Esophagus squamous epithelium (tissue), 5 donors: ENCODE measurements around the gene PDE9A. TPM values are rescaled to one million over a fixed set of nuclear protein-coding genes. Genes with fewer than 3 reads are reported as not detected.
"Not testable (repeated sequence)": the region's sequence is repeated elsewhere in the genome, so short reads cannot be mapped to it uniquely, and the experiment has no call there.

Source experiments
- DNase-seq: peaks from one replicate; lab custom pipeline; 2025; lab: John Stamatoyannopoulos, UW
- H3K27ac ChIP-seq, 4 donors: fragments of 200-600 bp; sonication (generic); one replicate each; pipeline ENCODE4 v1.5.1; 2016 to 2019; ENCODE audit warnings: mild to moderate bottlenecking in 1 of 4
- H3K27me3 ChIP-seq, 4 donors: fragments of 200-600 bp; sonication (generic); 1 replicate in 3 of 4; 2 replicates in 1 of 4; pipeline versions ENCODE4 v1.5.1 to v1.6.0; 2017 to 2021; ENCODE audit warnings: antibody characterized with exemption in 1 of 4
- H3K36me3 ChIP-seq, 3 donors: fragments of 200-600 bp; sonication (generic); one replicate each; pipeline ENCODE4 v1.5.1; 2016 to 2019
- H3K4me1 ChIP-seq, 3 donors: fragments of 200-600 bp; sonication (generic); one replicate each; pipeline ENCODE4 v1.5.1; 2017 to 2019
- H3K4me3 ChIP-seq, 4 donors: fragments of 200-600 bp; sonication (generic); 1 replicate in 3 of 4; 2 replicates in 1 of 4; pipeline ENCODE4 v1.5.1; 2016 to 2019; ENCODE audit warnings: mild to moderate bottlenecking in 2 of 4, moderate library complexity in 1 of 4
- H3K9me3 ChIP-seq, 3 donors: fragments of 200-600 bp; sonication (generic); one replicate each; pipeline ENCODE4 v1.5.1; 2016 to 2019
- POLR2A ChIP-seq, 4 donors: fragments of 450-650 bp; IDR thresholded peaks; one replicate each; pipeline ENCODE4 v1.6.1; 2017; ENCODE audit warnings: antibody characterized with exemption in 4 of 4, mild to moderate bottlenecking in 4 of 4, moderate library complexity in 3 of 4
- WGBS, 2 donors: methylation state at CpG; one replicate each; pipeline ENCODE4 v1.1.5; 2018; 5-methylcytosine and 5-hydroxymethylcytosine counted together
- intact Hi-C: fragments of 100-400 bp; cut with DNase I; formaldehyde crosslinking; loops from one replicate; pipeline ENCODE4 v1.15.0; 2022
- total RNA-seq, 4 donors: library from RNA; depleted of rRNA; stranded (reverse); fragments of >200 nt; gene quantifications; one replicate each; pipeline ENCODE4 v1.1.0, GENCODE V29; 2016
- TF ChIP-seq, protein P1 (sequence below), 6 experiments: fragments of 450-650 bp in 4 of 6; fragments of 200-600 bp in 2 of 6; sonication (generic) in 2 of 6; IDR thresholded peaks; one replicate each; pipeline ENCODE4 v1.5.1; 2016 to 2019; ENCODE audit warnings: antibody characterized with exemption in 6 of 6, mild to moderate bottlenecking in 4 of 6, moderate library complexity in 4 of 6
- donor health status: DM: yes; HTN: yes; CAD: no.

Gene PDE9A
- total RNA-seq, 4 donors from 2014 or later = 0.61 to 2.9 (median 1.8) TPM

DNA sequence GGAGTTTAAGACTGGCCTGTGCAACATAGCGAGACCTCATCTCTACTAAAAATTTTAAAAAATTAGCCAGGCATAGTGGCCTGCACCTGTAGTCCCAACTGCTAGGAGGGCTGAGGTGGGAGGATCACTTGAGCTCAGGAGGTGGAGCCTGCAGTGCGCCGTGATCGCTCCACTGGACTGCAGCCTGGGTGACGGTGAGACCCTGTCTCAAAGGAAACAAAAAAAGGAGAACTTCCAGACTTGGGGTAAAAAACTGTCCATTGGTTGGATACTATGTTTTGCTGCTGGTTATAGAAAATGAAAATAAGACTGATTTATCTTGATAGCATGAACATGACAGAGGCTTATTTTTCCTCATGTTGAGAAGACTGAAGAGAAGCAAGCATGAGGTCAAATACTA lies 146.5 kb downstream of the PDE9A start:
- WGBS, 2 donors = 79 to 86% methylated on average over 5 of the region's 5 CpGs
- Histone ChIP-seq H3K4me3 (no peak overlapping the region), H3K27me3 (peaks cover 0 to 4% (median 0%) of the 10 kb centered on the region in 4 donors), H3K9me3 (no peaks in the 10 kb centered on the region), H3K27ac (peak overlapping the region in 1 of 4 donors; percentile 18), H3K36me3 (no peaks in the 10 kb centered on the region), H3K4me1 (no peaks in the 10 kb centered on the region)
- intact Hi-C loops = no loop called here
- no peak for DNase-seq
- TF ChIP-seq, protein P1, sequence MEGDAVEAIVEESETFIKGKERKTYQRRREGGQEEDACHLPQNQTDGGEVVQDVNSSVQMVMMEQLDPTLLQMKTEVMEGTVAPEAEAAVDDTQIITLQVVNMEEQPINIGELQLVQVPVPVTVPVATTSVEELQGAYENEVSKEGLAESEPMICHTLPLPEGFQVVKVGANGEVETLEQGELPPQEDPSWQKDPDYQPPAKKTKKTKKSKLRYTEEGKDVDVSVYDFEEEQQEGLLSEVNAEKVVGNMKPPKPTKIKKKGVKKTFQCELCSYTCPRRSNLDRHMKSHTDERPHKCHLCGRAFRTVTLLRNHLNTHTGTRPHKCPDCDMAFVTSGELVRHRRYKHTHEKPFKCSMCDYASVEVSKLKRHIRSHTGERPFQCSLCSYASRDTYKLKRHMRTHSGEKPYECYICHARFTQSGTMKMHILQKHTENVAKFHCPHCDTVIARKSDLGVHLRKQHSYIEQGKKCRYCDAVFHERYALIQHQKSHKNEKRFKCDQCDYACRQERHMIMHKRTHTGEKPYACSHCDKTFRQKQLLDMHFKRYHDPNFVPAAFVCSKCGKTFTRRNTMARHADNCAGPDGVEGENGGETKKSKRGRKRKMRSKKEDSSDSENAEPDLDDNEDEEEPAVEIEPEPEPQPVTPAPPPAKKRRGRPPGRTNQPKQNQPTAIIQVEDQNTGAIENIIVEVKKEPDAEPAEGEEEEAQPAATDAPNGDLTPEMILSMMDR (IDR thresholded peaks at IDR 0.05) = no peak
- no peak for TF ChIP-seq POLR2A (IDR thresholded peaks at IDR 0.05)

DNA sequence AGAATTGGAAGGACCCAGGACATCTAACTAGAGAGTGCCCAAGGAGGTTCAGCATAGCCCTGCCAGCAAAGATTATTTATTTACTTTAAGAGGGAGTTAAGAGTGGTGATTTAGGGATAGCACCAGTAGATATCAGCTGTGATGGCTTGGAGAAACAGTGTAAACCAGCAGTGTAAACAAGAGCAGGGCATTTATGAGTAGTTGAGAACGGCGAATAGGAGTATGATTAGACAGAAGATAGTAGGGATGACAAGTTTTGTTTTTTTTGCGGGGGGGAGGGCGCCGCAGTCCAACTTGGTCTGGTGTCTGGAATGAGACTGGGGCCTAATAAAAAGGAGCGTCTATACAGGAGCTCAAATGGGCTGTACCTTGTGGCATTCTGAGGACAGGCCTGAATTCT lies 148.2 kb downstream of the PDE9A start:
- H3K27ac ChIP-seq, intact Hi-C loops, H3K36me3 ChIP-seq, H3K4me3 ChIP-seq, H3K9me3 ChIP-seq, H3K27me3 ChIP-seq, H3K4me1 ChIP-seq, DNase-seq: not testable (repeated sequence)
- 83 to 93% methylated on average over 6 of the region's 6 CpGs for WGBS, 2 donors

DNA sequence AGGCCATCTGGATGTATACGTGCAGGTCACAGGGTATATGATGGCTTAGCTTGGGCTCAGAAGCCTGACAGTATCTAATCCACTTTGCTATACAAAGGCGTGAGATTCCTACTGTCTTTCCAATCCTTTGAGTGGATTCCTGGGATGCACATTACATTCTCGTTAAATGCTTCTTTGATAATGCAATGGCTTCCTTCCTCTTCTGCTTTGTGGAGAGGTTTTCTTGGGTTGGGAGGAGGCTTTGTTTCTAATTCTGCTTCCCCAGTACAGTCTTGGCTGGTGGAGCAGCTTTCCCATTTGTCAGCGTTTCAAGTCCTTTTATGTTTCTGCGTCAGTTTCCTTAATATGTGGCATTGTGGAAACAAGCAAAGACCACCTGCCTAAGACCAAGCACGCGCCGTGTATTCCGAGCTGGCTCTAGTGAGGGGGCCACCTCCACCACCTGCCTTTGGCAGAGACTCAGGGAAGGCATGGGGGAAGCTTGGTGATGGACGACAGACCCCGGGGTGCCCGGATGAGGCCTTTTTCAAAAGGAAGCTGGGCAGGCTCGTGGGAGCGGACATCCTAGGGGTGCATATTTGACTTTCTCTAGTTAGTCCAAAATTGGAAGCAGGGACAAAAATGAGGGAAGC lies 153.2 kb downstream of the PDE9A start:
- no peak overlapping the region for H3K4me3 ChIP-seq
- no peaks in the 10 kb centered on the region for H3K27me3 ChIP-seq
- intact Hi-C loops = no loop called here
- DNase-seq = no peak
- 65 to 73% methylated on average over 10 to 13 of the region's 14 CpGs for WGBS, 2 donors
- no peak overlapping the region for H3K27ac ChIP-seq
- TF ChIP-seq, protein P1 (IDR thresholded peaks at IDR 0.05) = no peak
- peaks cover 0 to 4% (median 0%) of the 10 kb centered on the region in 3 donors for H3K4me1 ChIP-seq
- H3K36me3 ChIP-seq = no peaks in the 10 kb centered on the region
- no peaks in the 10 kb centered on the region for H3K9me3 ChIP-seq

DNA sequence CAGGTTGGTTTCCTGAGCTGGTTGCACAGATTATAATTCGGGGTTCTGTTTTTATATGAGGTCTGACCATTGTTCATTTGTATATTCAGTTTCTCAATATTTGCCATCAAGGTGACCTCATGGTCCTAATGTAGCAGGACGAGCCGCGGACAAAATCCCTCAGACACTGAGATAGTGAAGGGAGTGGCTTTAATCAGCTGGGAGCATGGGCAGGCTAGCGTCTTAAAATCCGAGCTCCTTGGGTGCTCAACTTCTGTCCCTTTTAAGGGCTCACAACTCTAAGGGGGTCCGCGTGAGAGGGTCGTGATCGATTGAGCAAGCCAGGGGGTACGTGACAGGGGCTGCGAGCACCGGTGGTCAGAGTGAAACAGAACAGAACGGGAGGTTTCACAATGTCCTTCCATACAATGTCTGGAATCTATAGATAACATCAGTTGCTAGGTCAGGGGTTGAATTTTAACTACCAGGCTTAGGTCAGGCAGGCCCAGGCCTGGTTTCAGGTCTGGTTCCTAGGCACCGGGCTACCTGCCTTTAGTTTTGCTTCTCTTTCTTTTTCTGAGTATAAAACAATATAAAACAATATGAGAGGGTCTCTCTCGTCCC lies 154.0 kb downstream of the PDE9A start:
- intact Hi-C loops, DNase-seq, H3K36me3 ChIP-seq, H3K9me3 ChIP-seq, H3K27ac ChIP-seq, H3K4me3 ChIP-seq, H3K27me3 ChIP-seq: not testable (repeated sequence)
- WGBS, 2 donors = 82 to 86% methylated on average over 14 of the region's 16 CpGs
- peaks cover 0 to 12% (median 4%) of the 10 kb centered on the region in 3 donors for H3K4me1 ChIP-seq

DNA sequence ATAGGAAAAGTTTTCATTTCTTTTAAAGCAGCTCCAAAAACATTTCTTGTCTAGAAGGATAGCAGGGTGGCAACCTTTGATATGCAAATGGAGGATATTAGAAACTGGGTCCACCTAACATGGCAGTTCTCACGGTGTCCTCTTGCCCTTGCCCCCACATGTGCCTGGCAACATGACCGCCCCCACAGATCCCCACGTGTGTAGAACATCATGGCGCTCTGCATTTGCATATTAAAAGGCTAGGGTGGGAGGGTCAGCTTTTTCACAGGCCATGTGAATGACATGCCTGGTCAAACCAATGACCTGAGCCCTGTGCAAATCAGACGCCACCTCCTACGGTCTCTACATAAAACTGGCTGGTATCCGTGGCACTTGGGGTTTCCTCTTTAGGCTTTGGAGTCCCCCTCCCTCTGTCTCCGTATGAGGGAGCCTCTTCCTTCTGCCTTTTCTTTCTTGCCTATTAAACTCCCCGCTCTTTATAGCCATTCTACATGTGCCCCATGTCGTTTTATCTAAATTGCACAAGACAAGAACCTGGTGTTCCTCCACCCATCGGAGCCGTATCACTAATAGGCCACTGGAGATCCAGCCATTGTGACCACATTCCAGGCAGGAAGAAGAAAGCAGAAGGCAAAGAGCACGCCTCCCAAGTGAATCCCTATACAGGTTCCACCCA lies 154.7 kb downstream of the PDE9A start:
- Histone ChIP-seq H3K9me3 (no peaks in the 10 kb centered on the region), H3K4me1 (peaks cover 0 to 12% (median 4%) of the 10 kb centered on the region in 3 donors), H3K4me3 (no peak overlapping the region), H3K27me3 (no peaks in the 10 kb centered on the region), H3K36me3 (no peaks in the 10 kb centered on the region), H3K27ac (no peak overlapping the region)
- intact Hi-C loops = no loop called here
- no peak for DNase-seq
- WGBS, 2 donors = 68 to 82% methylated on average over 13 of the region's 13 CpGs
- TF ChIP-seq POLR2A (IDR thresholded peaks at IDR 0.05) = no peak
- TF ChIP-seq, protein P1 (IDR thresholded peaks at IDR 0.05) = no peak

DNA sequence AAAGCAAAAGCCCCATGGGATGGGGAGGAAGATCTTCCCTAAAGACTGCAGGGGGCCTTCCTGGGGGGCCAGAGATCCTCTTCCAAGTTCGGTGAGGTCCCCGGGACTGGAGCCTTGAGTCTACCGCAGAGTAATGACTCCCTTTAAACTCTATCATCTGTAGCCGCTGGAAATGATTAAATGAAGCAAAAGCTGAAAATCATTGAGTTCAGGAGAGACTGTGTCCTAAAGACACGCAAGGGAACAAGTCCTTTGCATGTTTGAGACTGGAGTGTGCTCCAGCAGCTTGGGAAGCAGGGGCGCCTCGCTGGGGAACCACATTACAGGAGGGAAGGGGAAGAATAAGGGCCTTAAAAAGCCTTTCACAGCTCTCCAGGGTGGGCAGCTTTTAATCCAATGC lies 155.8 kb downstream of the PDE9A start:
- Histone ChIP-seq H3K27me3 (no peaks in the 10 kb centered on the region), H3K36me3 (no peaks in the 10 kb centered on the region), H3K9me3 (no peaks in the 10 kb centered on the region), H3K27ac (no peak overlapping the region), H3K4me1 (peaks cover 0 to 21% (median 4%) of the 10 kb centered on the region in 3 donors), H3K4me3 (no peak overlapping the region)
- intact Hi-C loops = no loop called here
- DNase-seq = no peak
- no peak for TF ChIP-seq POLR2A (IDR thresholded peaks at IDR 0.05)
- TF ChIP-seq, protein P1 (IDR thresholded peaks at IDR 0.05) = no peak
- 88 to 94% methylated on average over 6 to 7 of the region's 7 CpGs for WGBS, 2 donors
